ENCODE results near the gene SEMA3E. TPM values are rescaled to one million over a fixed set of nuclear protein-coding genes. Genes with fewer than 3 reads are reported as not detected.
A peak's percentile ranks its signal among the peaks of the same experiment; 100 is the strongest.
"Not testable (repeated sequence)": the region's sequence is repeated elsewhere in the genome, so short reads cannot be mapped to it uniquely, and the experiment has no call there.

Gene SEMA3E
- total RNA-seq, 1 donor from 2014 or later = 0.45 TPM

GRCh38 chr7:83457022-83457892, 191.7 kb downstream of the SEMA3E start:
- DNase-seq (ENCODE audit: low spot score) = no peak
- ATAC-seq = no peak

- DNase-seq (ENCODE audit: low spot score) (no peak), ATAC-seq (no peak)
Measured at GRCh38 chr7:83456413-83456812, 192.5 kb downstream of the SEMA3E start.

DNA sequence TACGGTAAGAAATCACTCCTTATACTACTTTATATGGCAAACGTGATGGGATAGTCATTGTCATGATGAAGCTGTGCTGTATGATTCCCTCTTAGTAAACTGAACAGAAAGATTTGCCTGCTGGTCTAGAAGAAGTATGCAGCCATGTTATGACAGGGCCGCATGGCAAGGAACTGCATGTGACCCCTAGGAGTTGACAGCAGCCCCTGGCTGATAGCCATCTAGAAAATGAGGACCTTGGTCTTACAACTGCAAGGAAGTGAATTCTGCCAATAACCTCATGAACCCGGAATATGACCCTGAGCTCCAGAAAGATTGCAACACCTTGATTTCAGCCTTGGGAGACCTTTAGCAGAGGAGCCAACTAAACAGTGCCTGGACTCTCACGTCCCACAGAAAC, 193.3 kb downstream of the SEMA3E start:
- DNase-seq (ENCODE audit: low spot score) (no peak), ATAC-seq (no peak)

- no peak for ATAC-seq
Measured at GRCh38 chr7:83452256-83452655, 196.7 kb downstream of the SEMA3E start.

GRCh38 chr7:83451501-83452045, 197.4 kb downstream of the SEMA3E start:
- DNase-seq (ENCODE audit: low spot score) = no peak
- ATAC-seq = no peak

More at GRCh38 chr7:83452256-83452655, 196.7 kb downstream of the SEMA3E start:
- no peak for DNase-seq (ENCODE audit: low spot score)

GRCh38 chr7:83449781-83450180, 199.2 kb downstream of the SEMA3E start:
- DNase-seq (ENCODE audit: low spot score) (no peak), ATAC-seq (no peak)

- no peak for DNase-seq (ENCODE audit: low spot score)
- no peak for ATAC-seq
Measured at GRCh38 chr7:83447681-83448080, 201.3 kb downstream of the SEMA3E start.

GRCh38 chr7:83446102-83446669, 202.8 kb downstream of the SEMA3E start:
- no peak for DNase-seq (ENCODE audit: low spot score)
- ATAC-seq = no peak

DNA sequence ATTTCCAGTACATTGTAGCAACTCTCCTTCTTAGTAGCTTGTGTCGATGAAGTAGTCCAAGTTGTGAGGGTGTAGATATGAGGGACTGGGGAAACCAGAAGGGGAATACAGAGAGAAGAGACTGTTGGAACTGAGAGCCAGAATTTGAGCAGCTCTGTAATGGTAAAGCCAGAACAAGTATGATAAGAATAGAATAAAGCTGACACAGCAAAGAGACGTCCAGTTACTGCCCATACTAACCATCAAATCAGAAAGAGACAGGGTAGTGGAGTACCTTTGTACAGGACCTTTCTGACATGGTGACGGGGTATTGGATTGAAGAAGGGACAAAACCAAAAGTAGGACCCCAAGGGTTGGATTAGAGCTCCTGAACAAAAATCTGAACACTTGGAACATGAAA, 206.0 kb downstream of the SEMA3E start:
- ATAC-seq = no peak
- DNase-seq (ENCODE audit: low spot score) = no peak

GRCh38 chr7:83439026-83439425, 209.9 kb downstream of the SEMA3E start:
- DNase-seq (ENCODE audit: low spot score) (no peak), ATAC-seq (no peak)

DNA sequence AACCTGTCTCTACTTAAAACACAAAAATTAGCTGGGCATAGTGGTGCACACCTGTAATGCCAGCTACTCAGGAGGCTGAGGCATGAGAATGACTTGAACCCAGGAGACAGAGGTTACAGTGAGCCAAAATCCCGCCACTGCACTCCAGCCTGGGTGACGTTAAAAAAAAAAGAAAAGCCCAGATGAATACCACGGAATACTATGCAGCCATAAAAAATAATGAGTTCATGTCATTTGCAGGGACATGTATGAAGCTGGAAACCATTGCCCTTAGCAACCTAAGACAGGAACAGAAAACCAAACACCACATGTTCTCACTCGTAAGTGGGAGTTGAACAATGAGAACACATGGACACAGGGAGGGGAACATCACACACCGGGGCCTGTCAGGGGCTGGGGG, 218.7 kb downstream of the SEMA3E start:
- not testable (repeated sequence) for ATAC-seq; DNase-seq (ENCODE audit: low spot score)

GRCh38 chr7:83429493-83429892, 219.4 kb downstream of the SEMA3E start:
- DNase-seq (ENCODE audit: low spot score) (no peak), ATAC-seq (no peak)

DNA sequence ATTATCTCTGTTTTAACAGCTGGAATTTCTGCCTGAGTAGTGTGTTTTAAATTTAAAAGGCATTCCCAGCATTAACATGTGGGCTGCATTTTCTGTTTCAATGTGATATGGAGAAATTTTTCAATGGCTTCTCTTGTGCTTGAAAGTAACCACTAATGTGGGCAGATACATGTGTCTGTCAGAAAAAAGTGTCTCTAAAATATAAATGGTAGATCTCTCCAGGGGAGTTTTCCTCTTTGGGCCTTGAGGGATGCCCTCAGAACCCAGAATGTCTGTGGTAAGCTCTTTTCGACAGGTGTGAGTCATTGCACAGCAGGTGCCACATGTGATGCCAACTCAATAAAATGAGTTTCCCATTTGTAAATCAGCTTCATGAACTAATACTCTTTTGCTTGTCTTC, 221.1 kb downstream of the SEMA3E start:
- DNase-seq (ENCODE audit: low spot score) (no peak), ATAC-seq (no peak)

GRCh38 chr7:83426325-83426724, 222.6 kb downstream of the SEMA3E start:
- ATAC-seq = no peak
- DNase-seq (ENCODE audit: low spot score) = no peak

- DNase-seq (ENCODE audit: low spot score) (no peak), ATAC-seq (no peak)
Measured at GRCh38 chr7:83419013-83419412, 229.9 kb downstream of the SEMA3E start.

- ATAC-seq = no peak
- DNase-seq (ENCODE audit: low spot score) = no peak
Measured at GRCh38 chr7:83415840-83416239, 233.1 kb downstream of the SEMA3E start.

- DNase-seq (ENCODE audit: low spot score) (no peak), ATAC-seq (no peak)
Measured at GRCh38 chr7:83414947-83415346, 234.0 kb downstream of the SEMA3E start.

DNA sequence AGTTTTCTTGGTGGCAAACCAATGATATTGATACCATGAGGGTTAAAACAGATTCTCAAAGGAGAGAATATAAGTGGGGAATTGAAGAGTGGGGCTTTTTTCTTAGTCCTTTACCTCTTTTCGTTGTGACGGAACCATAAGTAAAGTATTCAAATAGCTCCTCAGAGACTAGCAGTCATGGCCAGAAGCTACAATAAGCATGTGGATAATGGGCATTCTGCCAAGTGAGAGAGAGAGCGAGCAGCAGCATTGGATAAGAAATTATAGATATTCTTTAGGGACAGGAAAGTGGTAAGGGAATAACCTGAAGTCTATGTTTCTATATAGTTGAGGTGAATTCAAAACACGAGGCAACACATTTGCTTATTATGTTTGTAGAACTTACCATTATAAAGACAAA, 235.1 kb downstream of the SEMA3E start:
- ATAC-seq (no peak), DNase-seq (ENCODE audit: low spot score) (no peak)

- ATAC-seq (no peak), DNase-seq (ENCODE audit: low spot score) (no peak)
Measured at GRCh38 chr7:83413424-83413823, 235.5 kb downstream of the SEMA3E start.

- peak; percentile 72 for ATAC-seq
- DNase-seq (ENCODE audit: low spot score) = no peak
Measured at GRCh38 chr7:83410989-83411591, 237.8 kb downstream of the SEMA3E start.

DNA sequence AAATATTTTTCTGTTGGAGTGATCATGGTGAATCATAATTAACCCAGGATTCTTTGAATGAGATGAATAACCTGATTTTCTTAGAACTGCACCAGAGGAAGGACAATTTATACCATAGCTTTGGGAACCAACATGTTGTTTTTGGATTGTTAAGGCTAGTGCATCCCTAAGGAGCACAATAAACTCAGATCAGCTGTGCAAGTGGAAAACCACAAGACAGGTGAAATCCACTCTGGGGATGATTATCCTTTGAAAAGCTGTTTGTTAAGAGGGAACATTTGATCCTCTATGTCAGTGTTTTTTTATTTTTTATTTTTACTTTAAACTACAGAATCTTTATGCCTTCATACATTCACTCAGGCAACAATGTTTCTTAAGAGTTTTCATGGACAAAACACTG, 254.2 kb downstream of the SEMA3E start:
- DNase-seq (ENCODE audit: low spot score) (no peak), ATAC-seq (no peak)

GRCh38 chr7:83388436-83388835, 260.5 kb downstream of the SEMA3E start:
- ATAC-seq (no peak), DNase-seq (ENCODE audit: low spot score) (no peak)

All from left lobe of liver (tissue), 2 donors.